IPS-20b (cell line): Measurements from ENCODE around the gene EPS8L3.

Experiments used
- H3K27ac ChIP-seq: one replicate; pipeline ENCODE4 v1.5.1; 2013; ENCODE audit warnings: low read length
- H3K27me3 ChIP-seq: 2 replicates; pipeline ENCODE4 v1.6.1; 2013; ENCODE audit warnings: mild to moderate bottlenecking, low read length, inconsistent platforms; ENCODE audit not compliant: insufficient read depth
- H3K36me3 ChIP-seq: 2 replicates; pipeline ENCODE4 v1.6.1; 2013; ENCODE audit warnings: low read depth, mild to moderate bottlenecking, inconsistent platforms, low read length, moderate library complexity; ENCODE audit not compliant: insufficient read depth
- H3K4me1 ChIP-seq: 2 replicates; pipeline ENCODE4 v1.6.1; 2013; ENCODE audit warnings: mild to moderate bottlenecking, control low read depth, inconsistent platforms, low read length, moderate library complexity; ENCODE audit not compliant: insufficient read depth
- H3K4me3 ChIP-seq: 2 replicates; pipeline ENCODE4 v1.5.1; 2013; ENCODE audit warnings: mild to moderate bottlenecking, low read length, inconsistent platforms
- H3K9ac ChIP-seq: 2 replicates; pipeline ENCODE4 v1.6.1; 2013; ENCODE audit warnings: low read depth, mild to moderate bottlenecking, inconsistent platforms, low read length, moderate library complexity
- H3K9me3 ChIP-seq: 2 replicates; pipeline ENCODE4 v1.6.1; 2013; ENCODE audit warnings: mild to moderate bottlenecking, low read depth, low read length, inconsistent platforms; ENCODE audit not compliant: insufficient read depth

Gene EPS8L3

GRCh38 chr1:109765896-109766615, 2.3 kb upstream of the EPS8L3 start:
- Histone ChIP-seq H3K36me3 (no peaks in the 10 kb centered on the region), H3K4me3 (no peak overlapping the region), H3K4me1 (no peaks in the 10 kb centered on the region), H3K9ac (no peak overlapping the region), H3K9me3 (no peaks in the 10 kb centered on the region), H3K27me3 (no peaks in the 10 kb centered on the region), H3K27ac (no peak overlapping the region)

- Histone ChIP-seq H3K9me3 (no peaks in the 10 kb centered on the region), H3K36me3 (no peaks in the 10 kb centered on the region), H3K4me1 (no peaks in the 10 kb centered on the region), H3K9ac (no peak overlapping the region), H3K27me3 (no peaks in the 10 kb centered on the region), H3K27ac (no peak overlapping the region), H3K4me3 (no peak overlapping the region)
Observed at GRCh38 chr1:109765483-109765815, 1.7 kb upstream of the EPS8L3 start.

- Histone ChIP-seq H3K36me3 (no peaks in the 10 kb centered on the region), H3K4me1 (no peaks in the 10 kb centered on the region), H3K4me3 (no peak overlapping the region), H3K9ac (no peak overlapping the region), H3K9me3 (no peaks in the 10 kb centered on the region), H3K27ac (no peak overlapping the region), H3K27me3 (no peaks in the 10 kb centered on the region)
Observed at GRCh38 chr1:109764561-109765482, 1.1 kb upstream of the EPS8L3 start.

GRCh38 chr1:109762821-109763645, 690 bp downstream of the EPS8L3 start:
- Histone ChIP-seq H3K36me3 (no peaks in the 10 kb centered on the region), H3K9ac (no peak overlapping the region), H3K4me1 (no peaks in the 10 kb centered on the region), H3K9me3 (no peaks in the 10 kb centered on the region), H3K27me3 (no peaks in the 10 kb centered on the region), H3K27ac (no peak overlapping the region), H3K4me3 (no peak overlapping the region)

GRCh38 chr1:109762039-109762585, 1.6 kb downstream of the EPS8L3 start:
- H3K9ac ChIP-seq = no peak overlapping the region
- no peak overlapping the region for H3K4me3 ChIP-seq
- H3K36me3 ChIP-seq = no peaks in the 10 kb centered on the region
- H3K27ac ChIP-seq = no peak overlapping the region
- no peaks in the 10 kb centered on the region for H3K9me3 ChIP-seq
- H3K27me3 ChIP-seq = no peaks in the 10 kb centered on the region
- no peaks in the 10 kb centered on the region for H3K4me1 ChIP-seq

GRCh38 chr1:109761227-109762038, 2.3 kb downstream of the EPS8L3 start:
- H3K36me3 ChIP-seq = no peaks in the 10 kb centered on the region
- H3K4me3 ChIP-seq = no peak overlapping the region
- H3K4me1 ChIP-seq = no peaks in the 10 kb centered on the region
- H3K9ac ChIP-seq = no peak overlapping the region
- no peaks in the 10 kb centered on the region for H3K27me3 ChIP-seq
- H3K9me3 ChIP-seq = no peaks in the 10 kb centered on the region
- no peak overlapping the region for H3K27ac ChIP-seq

- H3K4me1 ChIP-seq = no peaks in the 10 kb centered on the region
Observed at GRCh38 chr1:109760581-109761226, 3.0 kb downstream of the EPS8L3 start.

GRCh38 chr1:109759513-109760334, 4.0 kb downstream of the EPS8L3 start:
- H3K4me1 ChIP-seq = no peaks in the 10 kb centered on the region
- no peaks in the 10 kb centered on the region for H3K36me3 ChIP-seq
- H3K9ac ChIP-seq = no peak overlapping the region
- H3K27ac ChIP-seq = no peak overlapping the region
- H3K4me3 ChIP-seq = no peak overlapping the region
- no peaks in the 10 kb centered on the region for H3K9me3 ChIP-seq
- no peaks in the 10 kb centered on the region for H3K27me3 ChIP-seq

More at GRCh38 chr1:109760581-109761226, 3.0 kb downstream of the EPS8L3 start:
- Histone ChIP-seq H3K4me3 (no peak overlapping the region), H3K27me3 (no peaks in the 10 kb centered on the region), H3K9me3 (no peaks in the 10 kb centered on the region), H3K36me3 (no peaks in the 10 kb centered on the region), H3K27ac (no peak overlapping the region), H3K9ac (no peak overlapping the region)

- no peaks in the 10 kb centered on the region for H3K9me3 ChIP-seq
- no peak overlapping the region for H3K27ac ChIP-seq
- no peak overlapping the region for H3K9ac ChIP-seq
- no peak overlapping the region for H3K4me3 ChIP-seq
- H3K36me3 ChIP-seq = no peaks in the 10 kb centered on the region
- H3K27me3 ChIP-seq = no peaks in the 10 kb centered on the region
- no peaks in the 10 kb centered on the region for H3K4me1 ChIP-seq
Observed at GRCh38 chr1:109757936-109758786, 5.6 kb downstream of the EPS8L3 start.
